GM18526 (cell line): ENCODE results near the gene N4BP2.

ENCODE experiments used
- POLR2A ChIP-seq: IDR thresholded peaks from 3 replicates; pipeline ENCODE4 v1.6.1; 2011; ENCODE audit not compliant: insufficient read length; ENCODE audit errors: extremely low read depth

The N4BP2 gene

GRCh38 chr4:40194602-40195161, 138.0 kb downstream of the N4BP2 start:
- TF ChIP-seq POLR2A = peak; percentile 29

DNA sequence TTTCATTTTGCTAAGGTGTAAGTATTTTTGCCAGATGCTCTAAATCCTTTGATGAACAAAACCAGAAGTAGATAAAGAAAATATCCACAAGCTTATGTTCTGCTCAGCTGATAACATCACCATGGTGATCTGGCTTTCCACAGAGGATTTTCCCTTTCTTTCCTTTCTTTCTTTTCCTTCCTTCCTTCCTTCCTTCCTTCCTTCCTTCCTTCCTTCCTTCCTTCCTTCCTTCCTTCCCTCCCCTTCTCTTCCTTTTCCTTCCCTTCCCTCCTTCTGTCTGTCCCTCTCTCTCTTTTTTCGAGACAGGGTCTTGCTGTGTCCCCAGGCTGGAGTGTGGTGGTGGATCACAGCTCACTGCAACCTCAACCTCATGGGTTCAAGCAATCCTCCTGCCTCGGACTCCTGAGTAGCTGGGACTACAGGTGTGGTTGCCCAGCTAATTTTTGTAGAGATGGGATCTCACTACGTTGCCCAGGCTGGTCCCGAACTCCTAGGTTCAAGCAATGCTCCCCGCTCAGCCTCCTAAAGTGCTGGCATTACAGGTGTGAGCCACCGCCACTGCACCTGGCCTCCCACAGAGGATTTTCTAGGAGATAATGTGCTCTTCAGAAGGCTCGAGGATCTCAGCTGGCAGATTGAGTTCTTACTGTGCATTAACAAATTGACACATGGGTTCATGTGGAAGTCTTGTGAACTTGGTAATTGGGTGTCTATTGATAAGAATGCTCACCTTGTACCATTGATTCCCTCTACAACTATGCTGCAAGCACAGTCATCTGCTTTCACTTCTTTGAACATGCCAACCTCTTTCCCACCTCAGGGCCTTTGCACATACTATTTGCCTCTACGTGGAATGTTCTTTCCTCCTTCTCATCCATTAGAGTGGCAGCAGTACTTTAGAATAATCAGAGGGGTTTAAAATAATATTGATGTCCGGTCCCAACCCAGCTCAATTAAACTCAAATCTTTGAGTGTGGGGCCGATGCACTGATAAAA, 138.8 kb downstream of the N4BP2 start:
- TF ChIP-seq POLR2A = no peak

DNA sequence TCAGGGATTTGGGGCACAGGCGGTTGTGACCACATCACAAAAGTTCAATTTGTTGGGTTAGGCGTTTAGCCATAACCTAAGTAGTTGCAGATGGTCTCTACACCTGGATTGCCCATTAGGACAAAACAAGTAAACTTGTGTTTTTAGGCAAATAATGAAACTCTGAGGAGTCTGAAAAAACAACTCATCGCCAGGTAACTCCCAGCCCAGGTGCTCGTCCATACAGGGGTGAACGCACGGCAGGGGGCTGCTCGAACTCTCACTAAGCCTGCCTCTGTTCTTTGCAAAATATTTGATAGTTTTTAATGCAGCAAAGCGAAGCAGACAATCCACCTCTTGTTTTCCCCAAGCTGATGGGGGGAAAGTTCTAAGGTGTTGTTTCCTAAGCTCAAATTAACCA, 139.6 kb downstream of the N4BP2 start:
- no peak for TF ChIP-seq POLR2A

DNA sequence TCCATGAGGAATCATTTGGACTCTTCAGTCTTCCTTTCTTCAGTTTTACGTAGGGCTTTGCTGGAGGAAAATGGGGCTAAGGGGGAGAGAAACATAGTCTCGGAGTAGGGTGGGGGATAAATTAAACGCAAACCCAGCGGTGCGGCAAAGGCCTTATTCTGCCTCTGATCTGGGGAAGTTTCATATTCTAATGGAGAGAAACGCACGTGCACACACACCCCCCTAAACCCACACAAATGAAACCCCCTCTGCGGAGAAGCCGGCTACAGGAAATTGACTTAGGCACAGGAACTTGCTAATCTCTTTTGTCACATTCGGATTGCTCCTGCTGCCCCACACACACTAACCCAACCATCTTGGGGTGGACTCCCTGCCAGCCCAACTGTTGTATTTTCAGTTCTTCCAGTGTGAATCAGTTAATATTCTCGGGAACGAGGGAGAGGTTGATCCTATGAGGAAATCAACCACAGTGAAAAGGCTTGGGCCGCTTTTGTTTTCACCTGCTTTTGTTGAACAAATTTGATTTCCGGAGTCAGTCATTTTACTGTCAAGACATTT, 140.2 kb downstream of the N4BP2 start, which contains the start of gene RHOH:
Gene RHOH (plus strand): TSS at position 308 of the 558 bp plus-strand sequence. CDS start 46,356 bp downstream, outside the sequence.
- TF ChIP-seq POLR2A = peak; percentile 66

DNA sequence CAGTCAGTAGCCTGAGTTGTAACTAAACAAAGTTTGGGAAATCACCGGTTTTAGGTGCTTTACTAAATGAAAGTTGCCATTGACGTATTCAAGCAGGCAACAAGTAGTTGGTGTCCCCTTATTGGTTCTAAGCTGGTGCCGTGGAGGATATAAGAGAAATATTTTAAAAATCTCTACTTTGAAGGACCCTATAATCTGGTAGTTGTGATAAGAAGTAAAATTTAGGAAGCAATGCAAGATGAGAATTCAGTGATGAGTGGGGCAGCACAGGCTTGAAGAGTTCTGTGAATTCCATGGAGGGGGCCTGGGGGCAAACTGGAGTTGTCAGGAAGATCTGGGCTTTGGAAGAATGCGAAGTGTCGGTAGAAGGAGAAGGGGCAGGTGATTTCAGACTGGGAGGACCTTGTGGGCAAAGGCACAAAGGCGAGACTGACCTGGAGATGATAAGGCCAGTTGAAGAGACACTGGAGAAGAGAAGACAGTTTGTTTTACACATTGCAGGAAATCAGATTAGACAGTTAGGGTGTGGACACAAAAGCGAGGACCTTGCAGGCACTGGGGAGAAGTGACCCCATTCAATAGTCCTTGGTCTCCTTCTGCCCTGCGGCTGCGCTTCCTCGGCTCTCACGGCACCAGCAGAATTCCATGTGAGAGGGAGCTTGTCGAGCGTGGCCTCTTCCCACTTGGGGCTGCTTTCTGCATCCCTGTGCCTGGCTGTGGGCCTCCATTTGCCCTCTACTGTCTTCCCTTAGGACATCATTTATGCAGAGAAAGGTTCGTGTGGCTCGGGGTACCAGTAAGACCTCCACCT, 141.4 kb downstream of the N4BP2 start:
- TF ChIP-seq POLR2A = peak; percentile 33

- peak; percentile 7 for TF ChIP-seq POLR2A
These were observed 142.6 kb downstream of the N4BP2 start for GRCh38 chr4:40199179-40199670.

DNA sequence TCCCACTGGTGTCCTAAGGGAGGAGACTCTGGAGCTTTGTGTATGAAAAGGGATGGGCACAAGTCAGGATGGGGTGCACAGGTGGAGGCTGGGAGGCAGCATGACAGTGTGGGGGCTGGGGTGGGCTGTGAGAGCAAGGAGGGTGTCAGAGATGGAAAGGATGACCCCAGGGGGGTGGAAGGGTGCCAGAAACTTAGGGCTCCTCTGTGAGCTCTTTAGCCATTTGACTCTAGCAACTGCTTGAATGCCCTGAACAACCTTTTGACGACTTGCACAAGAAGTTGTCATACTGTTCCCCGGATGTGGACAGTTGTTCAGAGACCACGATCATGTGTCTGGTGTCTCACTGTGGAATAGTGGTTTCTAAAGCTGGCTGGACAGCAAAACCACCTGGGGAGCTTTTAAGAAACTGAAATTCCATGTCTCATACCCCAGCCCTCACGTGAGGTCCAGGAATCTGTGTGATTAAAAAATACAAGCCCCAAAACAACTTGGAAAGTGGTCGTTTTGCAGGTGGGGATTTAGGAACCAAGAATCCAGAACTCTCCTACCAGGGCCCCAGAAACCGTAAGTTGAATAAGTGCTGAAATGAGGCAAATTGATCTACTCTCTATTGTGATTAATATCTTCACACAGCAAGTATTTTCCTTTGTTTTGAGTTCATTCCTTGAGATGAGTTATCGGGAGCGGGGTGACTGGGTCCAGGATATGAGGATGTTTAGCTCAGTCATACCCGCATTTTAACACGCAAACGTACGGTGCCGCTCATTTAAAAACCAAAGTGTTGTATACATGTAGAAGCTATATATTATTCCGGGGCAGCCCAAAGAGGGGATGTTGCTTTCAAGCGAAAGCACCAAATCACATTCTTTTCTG, 143.6 kb downstream of the N4BP2 start:
- peak; percentile 61 for TF ChIP-seq POLR2A

- TF ChIP-seq POLR2A = peak; percentile 44
These were observed 144.5 kb downstream of the N4BP2 start for GRCh38 chr4:40200875-40201801.

- no peak for TF ChIP-seq POLR2A
These were observed 145.2 kb downstream of the N4BP2 start for GRCh38 chr4:40201898-40202297.

- TF ChIP-seq POLR2A = no peak
These were observed 145.8 kb downstream of the N4BP2 start for GRCh38 chr4:40202474-40202873.

DNA sequence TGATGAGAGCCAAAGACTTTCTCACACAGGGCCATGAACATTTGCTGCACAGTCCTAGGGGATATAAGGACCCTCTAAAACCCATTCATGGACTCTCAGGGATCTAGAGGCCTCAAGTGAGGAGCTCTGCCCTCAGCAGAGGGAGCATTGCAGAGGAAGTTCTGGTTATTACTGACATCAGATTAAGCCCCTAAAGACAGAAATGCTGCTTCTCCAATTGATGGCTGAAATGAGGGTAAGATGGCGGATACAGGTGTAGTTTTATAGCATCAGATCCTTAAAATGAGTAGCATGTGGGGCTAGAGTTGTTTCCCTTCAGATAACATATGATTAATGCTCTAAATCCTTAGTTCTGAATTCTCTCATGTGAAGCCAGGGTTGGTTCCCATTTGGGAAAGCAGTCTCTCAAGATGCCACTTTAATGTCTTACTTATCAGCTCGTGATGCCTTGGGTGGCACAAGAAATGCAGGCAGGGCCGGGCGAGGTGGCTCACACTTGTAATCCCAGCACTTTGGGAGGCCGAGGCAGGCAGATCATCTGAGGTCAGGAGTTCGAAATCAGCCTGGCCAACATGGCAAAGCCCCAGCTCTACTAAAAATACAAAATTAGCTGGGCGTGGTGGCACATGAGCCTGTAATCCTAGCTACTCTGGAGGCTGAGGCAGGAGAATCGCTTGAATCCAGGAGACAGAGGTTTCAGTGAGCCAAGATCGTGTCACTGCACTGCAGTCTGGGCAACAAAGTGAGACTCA, 148.0 kb downstream of the N4BP2 start:
- no peak for TF ChIP-seq POLR2A
